Central memory CD4-positive, alpha-beta T cell (primary cell): Measurements from ENCODE around the gene LRFN2.

Experiments used
- DNase-seq: peaks from one replicate; pipeline ENCODE4 v3.0.0; 2022

Gene LRFN2

DNA sequence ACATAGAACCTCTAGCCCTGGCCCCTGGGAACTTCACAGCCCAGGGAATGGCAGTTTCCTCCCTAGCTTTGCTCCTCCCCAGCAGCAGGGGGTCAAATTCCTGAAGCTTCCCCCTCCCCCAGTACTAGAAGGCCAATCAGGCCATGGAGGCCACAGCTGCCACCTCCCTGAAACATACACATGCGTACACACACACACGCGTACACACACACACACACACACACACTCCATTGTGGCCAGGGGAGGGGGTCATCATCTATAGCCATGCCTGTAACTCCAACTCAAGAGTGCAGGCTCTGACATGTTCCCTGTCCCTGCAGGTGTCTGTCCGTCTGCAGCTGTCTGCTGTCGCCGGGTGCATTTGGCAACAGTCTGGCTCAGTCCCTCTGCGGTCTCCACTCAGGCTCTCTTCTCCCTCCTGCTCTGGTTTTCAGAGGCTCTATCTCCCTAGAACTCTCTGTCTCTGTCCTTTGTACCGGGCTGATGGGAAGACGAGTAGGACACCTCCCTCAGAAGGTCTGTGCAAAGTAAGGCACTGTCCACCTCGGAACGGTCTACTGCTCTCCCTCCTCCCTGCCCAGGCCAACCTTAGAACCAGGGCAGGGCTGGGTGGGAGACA, 1.4 kb downstream of the LRFN2 start:
- no peak for DNase-seq

- no peak for DNase-seq
Observed at GRCh38 chr6:40585223-40585622, 1.9 kb downstream of the LRFN2 start.

DNA sequence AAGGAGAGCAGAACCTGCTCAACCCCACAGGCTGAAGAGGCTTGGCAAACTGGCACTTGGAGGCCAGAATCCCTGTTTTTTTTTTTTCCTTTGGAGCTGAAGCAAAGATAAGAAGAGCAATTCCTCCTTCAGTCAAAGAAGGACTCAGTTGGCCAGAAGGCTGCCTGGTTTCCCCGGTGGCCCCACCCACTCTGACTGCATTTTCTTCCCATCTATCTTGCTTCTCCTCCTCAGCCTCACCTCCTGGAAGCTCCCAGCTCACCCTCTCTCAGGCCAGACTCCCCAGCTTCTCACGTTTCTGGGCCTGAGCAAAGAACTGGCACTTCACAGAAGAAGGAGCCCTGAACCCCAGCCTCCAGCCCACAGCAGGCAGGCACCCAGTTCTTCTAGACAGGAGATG, 2.4 kb downstream of the LRFN2 start:
- no peak for DNase-seq

DNA sequence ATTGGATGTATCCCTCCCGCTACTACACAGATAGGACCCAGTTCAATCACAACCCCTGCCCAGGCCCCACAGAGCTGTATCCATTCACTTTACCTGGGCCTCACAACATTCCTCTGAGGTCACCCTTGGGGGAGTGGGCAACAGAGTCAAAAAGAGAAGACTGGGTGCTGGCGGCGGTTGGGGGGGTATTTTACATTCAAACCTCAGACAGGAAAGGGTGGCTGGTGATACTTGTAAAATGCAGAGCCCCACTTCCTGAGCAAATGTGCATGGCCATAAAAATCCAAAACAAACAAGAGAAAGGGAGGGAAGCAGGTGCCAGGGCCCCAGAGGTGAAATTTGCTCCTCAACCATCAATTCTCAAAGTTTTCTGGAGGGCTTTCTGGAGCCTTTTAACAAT, 3.5 kb downstream of the LRFN2 start:
- no peak for DNase-seq

DNA sequence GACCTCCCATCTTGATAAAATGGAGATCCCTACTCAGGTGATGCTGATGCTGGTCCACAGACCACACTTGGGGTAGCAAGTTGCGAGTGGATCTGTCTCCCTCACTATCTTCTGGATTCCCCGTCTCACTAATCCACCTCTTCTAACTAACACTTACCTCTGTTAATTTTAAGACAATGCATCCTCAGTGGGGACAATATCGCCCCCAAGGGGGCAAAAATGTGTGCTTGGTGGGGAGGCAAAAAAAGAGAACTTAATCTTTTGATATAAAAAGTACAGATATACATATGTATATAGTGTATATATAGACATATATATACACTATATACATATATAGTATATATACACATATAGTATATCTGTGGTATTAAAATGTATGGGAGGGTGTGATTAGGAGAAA, 4.3 kb downstream of the LRFN2 start:
- DNase-seq = no peak

DNA sequence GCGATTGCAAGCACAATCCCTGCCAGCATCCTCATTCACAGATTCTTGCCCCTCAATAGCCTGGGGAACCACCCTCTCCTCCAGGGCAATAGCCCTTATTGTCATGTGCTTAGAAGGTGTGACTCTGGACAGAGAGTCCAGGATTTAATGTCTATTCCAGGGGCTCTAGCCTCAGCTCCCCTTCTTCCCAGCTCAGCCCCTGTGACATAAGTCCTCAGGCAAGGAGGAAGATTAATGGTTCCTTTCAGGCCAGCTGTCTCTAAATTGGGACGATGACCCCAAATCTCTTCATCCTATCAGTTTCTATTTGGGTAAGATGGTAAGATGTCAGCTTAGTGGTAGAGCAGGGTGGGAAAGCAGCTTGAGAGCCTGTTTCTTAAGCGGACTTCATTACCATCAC, 8.1 kb downstream of the LRFN2 start:
- DNase-seq = no peak

- no peak for DNase-seq
Observed at GRCh38 chr6:40577672-40578071, 9.5 kb downstream of the LRFN2 start.

GRCh38 chr6:40573221-40573620, 13.9 kb downstream of the LRFN2 start:
- DNase-seq = no peak

- no peak for DNase-seq
Observed at GRCh38 chr6:40569162-40569910, 17.8 kb downstream of the LRFN2 start.

DNA sequence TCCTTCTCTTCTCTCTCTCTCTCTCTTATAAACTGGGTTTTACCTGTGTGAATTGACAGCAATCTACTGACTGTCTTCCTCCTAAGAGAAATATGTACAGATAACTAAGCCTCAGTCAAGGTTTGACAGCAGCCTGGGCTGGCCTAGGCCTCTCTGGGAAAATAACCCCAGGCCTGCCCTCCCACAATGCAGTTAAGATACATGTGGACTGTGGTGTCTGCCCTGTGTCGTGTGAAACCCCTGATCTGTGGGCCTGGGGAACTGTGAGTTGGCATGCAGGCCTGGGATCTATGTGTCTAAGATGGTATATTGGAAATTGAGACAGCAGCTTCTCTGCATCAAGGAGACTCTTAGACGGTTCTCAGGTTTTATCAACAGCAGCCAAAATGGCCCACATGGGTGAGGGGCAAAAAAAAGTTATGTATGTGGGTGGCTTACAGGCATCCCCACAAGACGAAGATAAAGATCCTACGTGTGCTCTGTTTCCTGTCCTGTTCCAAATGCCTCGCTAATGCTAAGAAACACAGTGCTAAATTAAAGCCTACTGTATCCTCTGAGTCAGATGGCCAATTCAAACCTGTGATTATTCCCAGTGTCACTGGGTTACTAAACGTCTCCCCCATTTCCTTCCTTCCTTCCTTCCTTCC, 19.0 kb downstream of the LRFN2 start:
- DNase-seq = no peak

DNA sequence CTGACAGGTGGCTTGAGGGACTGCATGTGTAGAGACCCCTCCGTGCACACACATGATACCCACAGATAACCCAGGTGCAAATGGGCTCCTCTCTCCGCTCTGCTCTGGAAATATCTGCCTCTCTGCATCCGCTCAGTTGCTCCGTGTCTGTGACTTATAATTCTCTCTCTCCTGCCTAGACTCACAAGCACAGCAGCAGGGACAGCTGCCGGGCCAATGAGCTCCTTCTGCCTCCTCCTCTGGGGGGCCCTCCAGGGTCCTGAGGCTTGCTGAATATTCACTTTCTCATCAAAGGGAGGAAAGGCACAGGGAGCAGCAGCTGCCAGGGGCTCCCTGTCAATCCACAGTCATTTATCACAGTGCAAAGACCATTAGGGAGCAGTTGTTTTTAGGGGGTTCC, 24.1 kb downstream of the LRFN2 start:
- no peak for DNase-seq

DNA sequence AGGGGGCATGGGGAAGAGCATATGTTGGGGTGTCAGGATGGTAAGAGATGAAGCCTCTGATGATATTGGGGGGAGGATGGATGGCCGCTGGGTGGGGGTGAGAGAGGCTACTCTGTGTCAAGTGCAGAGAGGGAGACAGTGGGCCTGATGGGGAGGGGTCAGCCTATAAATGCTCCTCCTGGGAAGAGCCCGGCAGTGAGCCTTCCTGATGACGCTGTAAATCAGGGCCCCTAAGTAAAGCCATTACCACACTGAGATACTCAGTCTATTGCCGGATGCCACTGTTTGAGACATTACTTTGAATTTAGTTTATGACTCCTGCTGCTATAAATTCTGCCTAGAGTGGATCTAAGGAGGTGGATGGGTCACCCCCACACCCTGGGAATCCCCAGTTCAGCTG, 28.1 kb downstream of the LRFN2 start:
- no peak for DNase-seq

DNA sequence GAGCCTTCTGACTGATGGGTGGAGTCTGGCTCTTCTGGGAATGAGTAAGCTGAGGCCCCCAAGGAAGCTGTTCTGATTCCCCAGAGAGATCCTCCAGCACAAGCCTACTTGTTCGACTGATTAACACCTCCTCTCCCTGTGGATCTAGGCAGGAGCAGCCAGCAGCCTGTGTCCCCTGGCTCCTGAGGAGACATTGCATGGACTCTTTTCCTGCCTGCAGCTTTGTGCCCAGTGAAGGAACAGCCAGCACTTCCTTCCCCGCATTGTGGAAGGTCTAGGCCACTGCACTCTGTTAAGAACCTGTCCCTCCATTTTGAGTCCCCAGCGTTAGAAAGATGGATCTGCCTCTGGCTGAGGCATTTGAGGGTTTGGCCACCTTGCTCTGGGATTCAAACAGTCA, 29.1 kb downstream of the LRFN2 start:
- DNase-seq = no peak

DNA sequence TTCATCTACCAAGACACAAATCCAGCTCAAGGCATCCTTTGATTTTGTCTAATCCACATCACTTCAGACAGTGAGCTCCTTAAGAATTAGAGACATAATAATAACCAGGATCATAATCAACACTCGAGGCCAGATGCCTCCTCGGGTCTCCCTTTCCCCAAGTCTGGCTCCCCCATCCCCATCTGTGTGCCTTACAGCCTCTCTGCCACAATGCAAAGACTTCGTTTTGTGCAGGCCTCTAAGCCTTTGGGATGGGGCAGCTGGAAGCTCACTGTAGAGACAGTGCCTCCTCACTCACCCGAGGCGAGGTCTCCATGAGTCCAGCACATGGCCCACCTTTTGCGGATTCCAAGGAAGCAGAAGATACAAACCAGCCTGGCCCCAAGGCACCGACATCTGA, 30.3 kb downstream of the LRFN2 start:
- no peak for DNase-seq

DNA sequence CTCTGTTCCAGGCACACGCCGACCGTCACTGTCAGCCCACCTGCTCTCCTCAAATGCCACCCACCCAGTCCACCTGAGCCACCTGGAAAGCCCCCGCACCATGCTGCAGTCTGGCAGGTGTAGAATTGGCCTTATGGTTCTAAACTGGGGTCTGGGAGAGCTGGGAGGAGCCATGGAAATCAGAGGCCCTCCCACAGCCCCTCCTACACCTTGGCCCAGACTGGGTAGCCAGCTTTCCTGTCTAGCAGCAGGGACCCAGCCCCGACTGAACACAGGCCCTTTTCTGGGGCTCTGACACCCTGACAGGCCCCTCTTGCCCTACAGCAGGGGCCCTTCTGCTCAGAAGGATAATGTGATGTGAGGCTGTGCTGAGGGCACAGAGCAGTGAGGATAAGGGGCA, 31.1 kb downstream of the LRFN2 start:
- DNase-seq = no peak

GRCh38 chr6:40555092-40555491, 32.1 kb downstream of the LRFN2 start:
- DNase-seq = no peak

DNA sequence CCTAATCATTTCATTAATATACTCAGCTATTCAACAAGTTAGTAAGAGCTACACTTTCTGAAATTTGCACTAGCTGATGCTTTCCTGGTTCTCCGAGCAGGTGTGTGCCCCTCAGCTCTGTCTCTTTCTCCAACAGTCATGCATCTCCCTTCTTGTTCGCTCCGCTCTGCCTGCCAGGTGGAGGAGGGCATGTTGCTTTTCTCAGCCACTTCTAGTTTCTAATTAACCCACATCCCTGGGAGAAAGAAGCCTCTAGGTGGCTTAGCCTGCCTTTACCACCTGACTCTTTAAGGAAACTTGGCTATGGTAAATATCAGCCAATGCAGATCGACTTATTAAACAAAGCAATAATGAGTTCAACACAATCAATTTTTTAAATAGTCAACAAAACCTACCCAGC, 34.2 kb downstream of the LRFN2 start:
- DNase-seq = no peak

DNA sequence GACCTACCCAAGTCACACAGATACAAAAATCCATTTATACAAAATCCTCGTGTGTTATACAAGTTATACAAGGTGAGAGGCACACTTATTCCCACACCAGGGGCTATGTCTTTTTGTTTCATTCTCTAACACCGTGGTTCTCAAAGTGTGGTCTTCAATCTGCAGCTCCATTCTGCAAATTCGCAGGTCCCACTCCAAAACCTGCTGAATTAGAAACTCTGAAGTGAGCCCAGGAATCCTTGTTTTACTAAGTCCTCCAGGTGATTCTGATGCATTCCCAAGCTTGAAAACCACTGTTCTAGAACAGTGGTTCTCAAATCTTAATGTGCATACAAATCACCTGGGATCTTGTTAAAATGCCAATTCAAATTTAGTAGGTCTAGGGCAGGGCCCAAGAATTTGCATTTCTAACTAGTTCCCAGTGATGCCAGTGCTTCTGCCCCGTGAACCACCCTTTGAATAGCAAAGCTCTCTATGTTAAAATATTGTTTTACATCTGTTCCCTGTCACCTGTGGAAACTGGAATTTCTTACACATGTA, 35.1 kb downstream of the LRFN2 start:
- DNase-seq = no peak

GRCh38 chr6:40550202-40551101, 36.7 kb downstream of the LRFN2 start:
- DNase-seq = no peak

GRCh38 chr6:40545954-40546353, 41.2 kb downstream of the LRFN2 start:
- DNase-seq = no peak

DNA sequence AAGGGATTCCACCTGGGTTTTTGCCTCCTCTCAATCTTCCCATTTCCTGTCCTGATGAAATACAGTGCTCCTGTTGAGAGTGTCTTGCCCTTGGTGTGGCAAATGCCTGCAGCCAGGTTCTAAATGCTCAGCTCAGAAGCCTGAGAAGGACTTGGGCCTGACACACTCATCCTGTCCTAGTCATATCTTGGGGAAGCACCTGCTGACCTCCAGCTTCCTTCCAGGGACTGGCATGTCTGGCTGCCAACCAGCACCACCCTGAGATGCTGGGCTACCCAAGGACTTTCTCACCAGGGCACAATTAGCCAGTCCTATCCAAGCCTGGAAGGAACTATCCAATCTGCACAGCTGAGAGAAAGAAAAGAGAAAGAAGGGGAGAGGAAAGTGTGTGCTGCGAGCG, 43.4 kb downstream of the LRFN2 start:
- DNase-seq = no peak

DNA sequence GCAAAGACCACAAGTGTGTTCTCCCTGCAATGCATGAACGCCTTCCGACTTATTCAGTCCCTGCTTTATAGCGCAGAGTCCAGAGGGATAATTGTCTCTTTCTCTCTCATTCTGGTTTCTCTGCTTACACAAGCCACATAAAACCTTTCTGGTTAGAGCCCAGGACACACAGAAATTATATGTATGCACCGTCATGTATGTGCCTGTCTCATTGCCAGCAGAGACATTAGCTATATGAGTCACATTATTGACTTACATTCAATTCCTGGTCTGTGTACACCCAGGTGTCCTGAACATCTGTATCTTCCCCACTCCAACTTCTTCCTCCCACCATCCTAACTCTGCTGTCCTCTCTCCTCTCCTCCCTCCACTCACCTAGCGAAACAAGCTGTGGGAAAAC, 44.0 kb downstream of the LRFN2 start:
- DNase-seq = no peak

GRCh38 chr6:40542175-40542764, 44.9 kb downstream of the LRFN2 start:
- no peak for DNase-seq
